GM12891 (cell line): Measurements from ENCODE around the gene DCANP1.

ENCODE experiments used
- DNase-seq: peaks from one replicate; pipeline ENCODE4 v3.0.0; 2011; ENCODE audit warnings: low spot score; ENCODE audit not compliant: insufficient read length
- FAIRE-seq: peaks from 2 replicates; lab custom pipeline; 2011; peaks lifted over from hg19 to GRCh38; lab: Jason Lieb, UNC
- PAX5 ChIP-seq: IDR thresholded peaks from 2 replicates; pipeline ENCODE4 v1.6.1; 2011; ENCODE audit warnings: low read length, moderate library complexity, mild to moderate bottlenecking; ENCODE audit not compliant: insufficient read depth, severe bottlenecking
- POLR2A ChIP-seq: IDR thresholded peaks from 2 replicates; pipeline ENCODE4 v1.6.1; 2011; ENCODE audit warnings: low read depth, low read length, control low read depth
- POLR2AphosphoS5 ChIP-seq: IDR thresholded peaks from 2 replicates; pipeline ENCODE4 v1.6.1; 2011; ENCODE audit warnings: low read depth, low read length, control low read depth
- POU2F2 ChIP-seq: IDR thresholded peaks from 2 replicates; pipeline ENCODE4 v1.6.1; 2011; ENCODE audit warnings: low read depth, mild to moderate bottlenecking, control low read depth, low read length, moderate library complexity
- SPI1 ChIP-seq: IDR thresholded peaks from 2 replicates; pipeline ENCODE4 v1.6.1; 2011; ENCODE audit warnings: low read depth, low read length, control low read depth
- TAF1 ChIP-seq: IDR thresholded peaks from 2 replicates; pipeline ENCODE4 v1.6.1; 2011; ENCODE audit warnings: low read depth, low read length, control low read depth

DCANP1 gene

GRCh38 chr5:135481387-135481786 lies 34.2 kb upstream of the DCANP1 start:
- TF ChIP-seq TAF1 (no peak), POLR2A (no peak)
- DNase-seq (no peak), FAIRE-seq (no peak)

GRCh38 chr5:135480511-135480910 lies 33.4 kb upstream of the DCANP1 start:
- TF ChIP-seq SPI1, result no peak
- no peak for TF ChIP-seq PAX5
- no peak for TF ChIP-seq POLR2AphosphoS5
- no peak for TF ChIP-seq TAF1
- TF ChIP-seq POLR2A, result no peak
- no peak for TF ChIP-seq POU2F2
- DNase-seq, result no peak
- no peak for FAIRE-seq

- no peak for FAIRE-seq
- no peak for DNase-seq
- TF ChIP-seq POLR2A (no peak), TAF1 (no peak), SPI1 (no peak), POU2F2 (no peak), POLR2AphosphoS5 (no peak), PAX5 (no peak)
Measured at GRCh38 chr5:135478938-135479337, 31.8 kb upstream of the DCANP1 start.

GRCh38 chr5:135477613-135478066 lies 30.5 kb upstream of the DCANP1 start:
- no peak for FAIRE-seq
- TF ChIP-seq PAX5, result no peak
- TF ChIP-seq POLR2A, result no peak
- no peak for DNase-seq

GRCh38 chr5:135476615-135477581 lies 29.8 kb upstream of the DCANP1 start:
- DNase-seq (no peak), FAIRE-seq (no peak)
- TF ChIP-seq SPI1 (no peak), POLR2A (no peak), PAX5 (no peak), TAF1 (no peak)

- TF ChIP-seq POU2F2 (no peak), POLR2A (no peak), POLR2AphosphoS5 (no peak), PAX5 (no peak), SPI1 (no peak), TAF1 (no peak)
- FAIRE-seq, result no peak
Measured at GRCh38 chr5:135473956-135474670, 27.0 kb upstream of the DCANP1 start.

GRCh38 chr5:135472141-135472540 lies 25.0 kb upstream of the DCANP1 start:
- DNase-seq (no peak), FAIRE-seq (no peak)
- TF ChIP-seq POU2F2 (no peak), PAX5 (no peak), SPI1 (no peak), POLR2AphosphoS5 (no peak), TAF1 (no peak), POLR2A (no peak)

More at GRCh38 chr5:135473956-135474670, 27.0 kb upstream of the DCANP1 start:
- no peak for DNase-seq

GRCh38 chr5:135471726-135472125 lies 24.6 kb upstream of the DCANP1 start:
- FAIRE-seq, result no peak
- no peak for TF ChIP-seq PAX5
- no peak for TF ChIP-seq POLR2AphosphoS5
- TF ChIP-seq POLR2A, result no peak
- TF ChIP-seq POU2F2, result no peak
- TF ChIP-seq TAF1, result no peak
- TF ChIP-seq SPI1, result no peak
- no peak for DNase-seq

GRCh38 chr5:135469911-135470310 lies 22.8 kb upstream of the DCANP1 start:
- no peak for DNase-seq
- FAIRE-seq, result no peak
- TF ChIP-seq POLR2AphosphoS5 (no peak), PAX5 (no peak), POLR2A (no peak), POU2F2 (no peak), SPI1 (no peak)
